ACC112 (cell line): ENCODE data around the gene LILRB1.
"Not testable (repeated sequence)": the region's sequence is repeated elsewhere in the genome, so short reads cannot be mapped to it uniquely, and the experiment has no call there.

Source experiments
- H2AFZ ChIP-seq: fragments of 200-600 bp; sonication (generic); one replicate; pipeline ENCODE4 v1.6.0; 2017; ENCODE audit warnings: antibody characterized with exemption, low read length; ENCODE audit not compliant: unreplicated experiment
- H3K27ac ChIP-seq: fragments of 200-600 bp; sonication (generic); 2 replicates; pipeline ENCODE4 v1.5.1; 2014; ENCODE audit warnings: low read depth, mild to moderate bottlenecking, antibody characterized with exemption, low read length, moderate library complexity
- H3K27me3 ChIP-seq: fragments of 200-600 bp; sonication (generic); 2 replicates; pipeline ENCODE4 v1.6.1; 2014; ENCODE audit warnings: mild to moderate bottlenecking, antibody characterized with exemption, low read length, moderate library complexity, mixed read lengths; ENCODE audit not compliant: insufficient read depth
- H3K36me3 ChIP-seq: fragments of 200-600 bp; sonication (generic); 2 replicates; pipeline ENCODE4 v1.6.1; 2016; ENCODE audit warnings: mild to moderate bottlenecking, antibody characterized with exemption, low read length, moderate library complexity, mixed read lengths; ENCODE audit not compliant: insufficient read depth
- H3K4me1 ChIP-seq: fragments of 200-600 bp; sonication (generic); one replicate; pipeline ENCODE4 v1.6.1; 2016; ENCODE audit warnings: low read length, mixed read lengths; ENCODE audit not compliant: insufficient read depth, unreplicated experiment, control insufficient read depth
- H3K4me3 ChIP-seq: fragments of 200-600 bp; sonication (generic); 2 replicates; pipeline ENCODE4 v1.5.1; 2014; ENCODE audit warnings: mild to moderate bottlenecking, low read depth, low read length
- H3K79me2 ChIP-seq: fragments of 200-600 bp; sonication (generic); one replicate; pipeline ENCODE4 v1.6.0; 2016; ENCODE audit warnings: low read length; ENCODE audit not compliant: control insufficient read depth, unreplicated experiment, insufficient read depth

Gene LILRB1

GRCh38 chr19:54624934-54625730 lies 5.2 kb upstream of the LILRB1 start:
- not testable (repeated sequence) for H3K4me1 ChIP-seq, H3K4me3 ChIP-seq, H2AFZ ChIP-seq, H3K36me3 ChIP-seq, H3K27ac ChIP-seq, H3K79me2 ChIP-seq, H3K27me3 ChIP-seq

GRCh38 chr19:54626757-54627156 lies 3.5 kb upstream of the LILRB1 start:
- Histone ChIP-seq H3K4me3 (no peak overlapping the region), H3K4me1 (no peaks in the 10 kb centered on the region), H2AFZ (no peak overlapping the region), H3K27ac (no peak overlapping the region), H3K79me2 (no peaks in the 10 kb centered on the region), H3K27me3 (no peaks in the 10 kb centered on the region), H3K36me3 (no peaks in the 10 kb centered on the region)

- not testable (repeated sequence) for H3K27me3 ChIP-seq, H3K36me3 ChIP-seq, H3K27ac ChIP-seq, H2AFZ ChIP-seq, H3K4me1 ChIP-seq, H3K79me2 ChIP-seq, H3K4me3 ChIP-seq
Observed at GRCh38 chr19:54627912-54628311, 2.4 kb upstream of the LILRB1 start.

- H3K36me3 ChIP-seq = no peaks in the 10 kb centered on the region
- H3K27me3 ChIP-seq = no peaks in the 10 kb centered on the region
- no peak overlapping the region for H2AFZ ChIP-seq
- no peak overlapping the region for H3K27ac ChIP-seq
- no peak overlapping the region for H3K4me3 ChIP-seq
- H3K79me2 ChIP-seq = no peaks in the 10 kb centered on the region
- no peaks in the 10 kb centered on the region for H3K4me1 ChIP-seq
Observed at GRCh38 chr19:54630782-54631181, 498 bp downstream of the LILRB1 start.

GRCh38 chr19:54631489-54632337 lies 1.4 kb downstream of the LILRB1 start:
- H2AFZ ChIP-seq, H3K36me3 ChIP-seq, H3K4me1 ChIP-seq, H3K4me3 ChIP-seq, H3K79me2 ChIP-seq, H3K27me3 ChIP-seq, H3K27ac ChIP-seq: not testable (repeated sequence)

- H3K4me1 ChIP-seq, H3K27ac ChIP-seq, H3K36me3 ChIP-seq, H3K79me2 ChIP-seq, H2AFZ ChIP-seq, H3K4me3 ChIP-seq, H3K27me3 ChIP-seq: not testable (repeated sequence)
Observed at GRCh38 chr19:54632517-54632916, 2.2 kb downstream of the LILRB1 start.

- Histone ChIP-seq H3K27me3 (no peaks in the 10 kb centered on the region), H3K27ac (no peak overlapping the region), H3K36me3 (no peaks in the 10 kb centered on the region), H3K4me1 (no peaks in the 10 kb centered on the region), H3K79me2 (no peaks in the 10 kb centered on the region), H2AFZ (no peak overlapping the region), H3K4me3 (no peak overlapping the region)
Observed at GRCh38 chr19:54633401-54633800, 3.1 kb downstream of the LILRB1 start.

- not testable (repeated sequence) for H3K27me3 ChIP-seq, H3K36me3 ChIP-seq, H3K4me3 ChIP-seq, H3K27ac ChIP-seq, H3K4me1 ChIP-seq, H2AFZ ChIP-seq, H3K79me2 ChIP-seq
Observed at GRCh38 chr19:54636081-54636480, 5.8 kb downstream of the LILRB1 start.

- no peaks in the 10 kb centered on the region for H3K79me2 ChIP-seq
- H3K27ac ChIP-seq = no peak overlapping the region
- no peaks in the 10 kb centered on the region for H3K27me3 ChIP-seq
- no peaks in the 10 kb centered on the region for H3K4me1 ChIP-seq
- H2AFZ ChIP-seq = no peak overlapping the region
- no peak overlapping the region for H3K4me3 ChIP-seq
- no peaks in the 10 kb centered on the region for H3K36me3 ChIP-seq
Observed at GRCh38 chr19:54638683-54639082, 8.4 kb downstream of the LILRB1 start.

- H3K36me3 ChIP-seq, H3K27me3 ChIP-seq, H3K27ac ChIP-seq, H2AFZ ChIP-seq, H3K79me2 ChIP-seq, H3K4me3 ChIP-seq, H3K4me1 ChIP-seq: not testable (repeated sequence)
Observed at GRCh38 chr19:54642953-54643352, 12.7 kb downstream of the LILRB1 start.

- H2AFZ ChIP-seq, H3K27me3 ChIP-seq, H3K36me3 ChIP-seq, H3K27ac ChIP-seq, H3K79me2 ChIP-seq, H3K4me3 ChIP-seq, H3K4me1 ChIP-seq: not testable (repeated sequence)
Observed at GRCh38 chr19:54643583-54643982, 13.3 kb downstream of the LILRB1 start.
